OCI-LY7 (cell line): ENCODE data around the gene ATP6V0A1.

Source experiments
- EZH2phosphoT487 ChIP-seq: fragments of 200-600 bp; sonication (generic); IDR thresholded peaks from 2 replicates; pipeline ENCODE4 v1.6.1; 2018; ENCODE audit warnings: low read depth, borderline replicate concordance, mild to moderate bottlenecking, mixed run types, antibody characterized with exemption, low read length, moderate library complexity, mixed read lengths
- TF ChIP-seq, protein P1 (sequence below): fragments of 200-600 bp; sonication (generic); conservative IDR thresholded peaks from 2 replicates; pipeline ENCODE4 v1.5.1; 2014; ENCODE audit warnings: mild to moderate bottlenecking, antibody characterized with exemption, low read length, moderate library complexity, mixed read lengths

DNA sequence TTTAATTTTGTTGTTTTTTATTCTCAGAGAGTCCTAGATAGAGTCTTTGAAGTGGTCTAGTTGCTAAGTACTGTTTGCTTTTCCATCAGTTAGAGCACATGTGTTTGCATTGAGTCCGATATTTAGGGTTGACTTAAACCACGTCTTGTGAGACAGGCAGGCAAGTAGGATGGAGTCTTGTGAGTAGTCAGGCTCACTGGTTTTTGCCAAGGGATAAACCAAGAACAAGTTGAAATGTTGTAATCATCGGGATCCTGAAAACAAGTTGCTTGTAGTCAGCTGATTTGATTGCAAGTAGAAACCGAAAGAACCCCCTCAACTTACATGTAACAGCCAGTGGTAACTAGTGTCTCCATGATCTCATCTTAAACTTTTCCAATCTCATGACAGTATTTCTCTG lies 17.2 kb downstream of the ATP6V0A1 start:
- TF ChIP-seq, protein P1, sequence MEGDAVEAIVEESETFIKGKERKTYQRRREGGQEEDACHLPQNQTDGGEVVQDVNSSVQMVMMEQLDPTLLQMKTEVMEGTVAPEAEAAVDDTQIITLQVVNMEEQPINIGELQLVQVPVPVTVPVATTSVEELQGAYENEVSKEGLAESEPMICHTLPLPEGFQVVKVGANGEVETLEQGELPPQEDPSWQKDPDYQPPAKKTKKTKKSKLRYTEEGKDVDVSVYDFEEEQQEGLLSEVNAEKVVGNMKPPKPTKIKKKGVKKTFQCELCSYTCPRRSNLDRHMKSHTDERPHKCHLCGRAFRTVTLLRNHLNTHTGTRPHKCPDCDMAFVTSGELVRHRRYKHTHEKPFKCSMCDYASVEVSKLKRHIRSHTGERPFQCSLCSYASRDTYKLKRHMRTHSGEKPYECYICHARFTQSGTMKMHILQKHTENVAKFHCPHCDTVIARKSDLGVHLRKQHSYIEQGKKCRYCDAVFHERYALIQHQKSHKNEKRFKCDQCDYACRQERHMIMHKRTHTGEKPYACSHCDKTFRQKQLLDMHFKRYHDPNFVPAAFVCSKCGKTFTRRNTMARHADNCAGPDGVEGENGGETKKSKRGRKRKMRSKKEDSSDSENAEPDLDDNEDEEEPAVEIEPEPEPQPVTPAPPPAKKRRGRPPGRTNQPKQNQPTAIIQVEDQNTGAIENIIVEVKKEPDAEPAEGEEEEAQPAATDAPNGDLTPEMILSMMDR: no peak
- TF ChIP-seq EZH2phosphoT487: no peak
